Esophagus squamous epithelium (tissue), 4 donors: Measurements from ENCODE around the gene FBXL2.

Source experiments
- POLR2A ChIP-seq, 4 donors: fragments of 450-650 bp; IDR thresholded peaks; one replicate each; pipeline ENCODE4 v1.6.1; 2017; ENCODE audit warnings: antibody characterized with exemption in 4 of 4, mild to moderate bottlenecking in 4 of 4, moderate library complexity in 3 of 4
- TF ChIP-seq, protein P1 (sequence below), 6 experiments: fragments of 450-650 bp in 4 of 6; fragments of 200-600 bp in 2 of 6; sonication (generic) in 2 of 6; IDR thresholded peaks; one replicate each; pipeline ENCODE4 v1.5.1; 2016 to 2019; ENCODE audit warnings: antibody characterized with exemption in 6 of 6, mild to moderate bottlenecking in 4 of 6, moderate library complexity in 4 of 6

DNA sequence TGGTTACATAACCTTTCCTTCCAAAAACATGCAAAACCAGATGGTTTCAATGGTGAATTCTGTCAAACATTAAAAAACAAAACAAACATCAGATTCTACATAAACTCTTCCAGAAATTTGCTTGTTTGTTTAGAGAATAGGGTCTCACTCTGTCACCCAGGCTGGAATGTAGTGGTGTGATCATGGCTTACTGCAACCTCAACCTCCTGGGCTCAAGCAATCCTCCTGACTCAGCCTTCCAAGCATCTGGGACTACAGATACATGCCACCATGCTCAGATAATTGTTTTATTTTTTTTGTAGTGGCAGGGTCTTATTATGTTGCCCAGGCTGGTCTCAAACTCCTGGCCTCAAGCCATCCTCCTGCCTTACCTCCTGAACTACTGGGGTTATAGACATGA, 36.1 kb downstream of the FBXL2 start:
- TF ChIP-seq, protein P1, sequence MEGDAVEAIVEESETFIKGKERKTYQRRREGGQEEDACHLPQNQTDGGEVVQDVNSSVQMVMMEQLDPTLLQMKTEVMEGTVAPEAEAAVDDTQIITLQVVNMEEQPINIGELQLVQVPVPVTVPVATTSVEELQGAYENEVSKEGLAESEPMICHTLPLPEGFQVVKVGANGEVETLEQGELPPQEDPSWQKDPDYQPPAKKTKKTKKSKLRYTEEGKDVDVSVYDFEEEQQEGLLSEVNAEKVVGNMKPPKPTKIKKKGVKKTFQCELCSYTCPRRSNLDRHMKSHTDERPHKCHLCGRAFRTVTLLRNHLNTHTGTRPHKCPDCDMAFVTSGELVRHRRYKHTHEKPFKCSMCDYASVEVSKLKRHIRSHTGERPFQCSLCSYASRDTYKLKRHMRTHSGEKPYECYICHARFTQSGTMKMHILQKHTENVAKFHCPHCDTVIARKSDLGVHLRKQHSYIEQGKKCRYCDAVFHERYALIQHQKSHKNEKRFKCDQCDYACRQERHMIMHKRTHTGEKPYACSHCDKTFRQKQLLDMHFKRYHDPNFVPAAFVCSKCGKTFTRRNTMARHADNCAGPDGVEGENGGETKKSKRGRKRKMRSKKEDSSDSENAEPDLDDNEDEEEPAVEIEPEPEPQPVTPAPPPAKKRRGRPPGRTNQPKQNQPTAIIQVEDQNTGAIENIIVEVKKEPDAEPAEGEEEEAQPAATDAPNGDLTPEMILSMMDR (IDR thresholded peaks at IDR 0.05), result no peak
- TF ChIP-seq POLR2A (IDR thresholded peaks at IDR 0.05), result no peak
